ENCODE measurements around the gene GRB7.
"Not testable (repeated sequence)": the region's sequence is repeated elsewhere in the genome, so short reads cannot be mapped to it uniquely, and the experiment has no call there.

The GRB7 gene

DNA sequence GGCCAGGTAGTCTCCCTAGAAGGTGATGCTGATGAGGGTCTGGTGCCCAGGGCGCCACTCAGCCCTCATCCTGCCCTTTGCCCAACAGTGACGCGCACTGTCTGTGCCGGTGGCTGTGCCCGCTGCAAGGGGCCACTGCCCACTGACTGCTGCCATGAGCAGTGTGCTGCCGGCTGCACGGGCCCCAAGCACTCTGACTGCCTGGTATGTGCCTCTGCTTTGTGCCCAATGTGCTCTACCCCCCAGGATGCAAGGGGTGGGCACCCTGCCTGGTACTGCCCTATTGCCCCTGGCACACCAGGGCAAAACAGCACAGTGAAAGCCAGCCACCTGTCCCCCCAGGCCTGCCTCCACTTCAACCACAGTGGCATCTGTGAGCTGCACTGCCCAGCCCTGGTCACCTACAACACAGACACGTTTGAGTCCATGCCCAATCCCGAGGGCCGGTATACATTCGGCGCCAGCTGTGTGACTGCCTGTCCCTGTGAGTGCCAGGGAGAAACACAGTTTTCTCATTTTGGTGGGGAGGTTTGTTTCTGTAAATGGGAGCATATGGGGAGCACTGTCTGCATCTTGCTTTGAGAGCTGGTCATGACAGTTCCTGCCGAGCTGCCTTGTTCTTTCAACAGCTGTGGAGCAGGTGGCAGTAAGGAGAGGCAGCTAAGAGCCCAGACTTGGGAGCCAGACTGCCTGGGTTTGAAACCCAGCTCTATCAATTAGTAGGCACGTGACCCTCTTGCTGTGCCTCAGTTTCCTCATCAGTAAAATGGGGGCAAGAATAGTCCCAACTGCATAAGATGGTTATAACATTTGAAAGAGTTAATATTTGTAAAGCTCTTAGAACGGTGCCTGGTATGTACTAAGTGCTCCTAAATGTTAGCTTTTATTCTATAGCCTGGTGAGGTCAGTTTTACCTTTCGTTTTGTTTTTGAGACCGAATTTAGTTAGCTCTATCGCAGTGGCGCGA lies 27.5 kb upstream of the GRB7 start:
- no peak for DNase-seq

DNA sequence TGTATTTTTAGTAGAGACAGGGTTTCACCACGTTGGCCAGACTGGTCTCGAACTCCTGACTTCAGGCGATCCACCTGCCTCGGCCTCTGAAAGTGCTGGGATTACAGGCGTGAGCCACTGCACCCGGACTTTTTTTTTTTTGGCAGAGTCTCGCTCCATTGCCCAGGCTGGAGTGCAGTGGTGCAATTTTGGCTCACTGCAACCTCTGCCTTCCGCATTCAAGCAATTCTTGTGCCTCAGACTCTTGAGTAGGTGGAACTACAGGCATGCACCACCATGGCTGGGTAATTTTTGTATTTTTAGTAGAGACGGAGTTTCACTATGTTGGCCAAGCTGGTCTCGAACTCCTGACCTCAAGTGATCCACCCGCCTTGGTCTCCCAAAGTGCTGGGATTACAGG lies 26.7 kb upstream of the GRB7 start:
- not testable (repeated sequence) for DNase-seq

DNA sequence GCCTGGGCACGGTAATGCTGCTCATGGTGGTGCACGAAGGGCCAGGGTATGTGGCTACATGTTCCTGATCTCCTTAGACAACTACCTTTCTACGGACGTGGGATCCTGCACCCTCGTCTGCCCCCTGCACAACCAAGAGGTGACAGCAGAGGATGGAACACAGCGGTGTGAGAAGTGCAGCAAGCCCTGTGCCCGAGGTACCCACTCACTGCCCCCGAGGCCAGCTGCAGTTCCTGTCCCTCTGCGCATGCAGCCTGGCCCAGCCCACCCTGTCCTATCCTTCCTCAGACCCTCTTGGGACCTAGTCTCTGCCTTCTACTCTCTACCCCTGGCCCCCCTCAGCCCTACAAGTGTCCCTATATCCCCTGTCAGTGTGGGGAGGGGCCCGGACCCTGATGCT lies 25.9 kb upstream of the GRB7 start:
- no peak for DNase-seq

DNA sequence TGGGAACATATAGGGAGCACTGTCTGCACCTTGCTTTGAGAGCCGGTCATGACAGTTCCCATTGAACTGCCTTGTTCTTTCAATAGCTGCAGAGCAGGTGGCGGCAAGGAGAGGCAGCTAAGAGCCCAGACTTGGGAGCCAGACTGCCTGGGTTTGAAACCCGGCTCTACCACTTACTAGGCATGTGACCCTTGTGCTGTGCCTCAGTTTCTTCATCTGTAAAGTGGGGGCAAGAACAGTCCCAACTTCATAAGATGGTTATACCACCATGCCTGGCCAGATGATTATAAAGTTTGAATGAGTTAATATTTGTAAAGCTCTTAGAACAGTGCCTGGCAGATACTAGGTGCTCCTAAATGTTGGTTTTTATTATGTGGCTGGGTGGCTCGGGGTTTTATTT lies 23.5 kb upstream of the GRB7 start:
- DNase-seq = no peak

DNA sequence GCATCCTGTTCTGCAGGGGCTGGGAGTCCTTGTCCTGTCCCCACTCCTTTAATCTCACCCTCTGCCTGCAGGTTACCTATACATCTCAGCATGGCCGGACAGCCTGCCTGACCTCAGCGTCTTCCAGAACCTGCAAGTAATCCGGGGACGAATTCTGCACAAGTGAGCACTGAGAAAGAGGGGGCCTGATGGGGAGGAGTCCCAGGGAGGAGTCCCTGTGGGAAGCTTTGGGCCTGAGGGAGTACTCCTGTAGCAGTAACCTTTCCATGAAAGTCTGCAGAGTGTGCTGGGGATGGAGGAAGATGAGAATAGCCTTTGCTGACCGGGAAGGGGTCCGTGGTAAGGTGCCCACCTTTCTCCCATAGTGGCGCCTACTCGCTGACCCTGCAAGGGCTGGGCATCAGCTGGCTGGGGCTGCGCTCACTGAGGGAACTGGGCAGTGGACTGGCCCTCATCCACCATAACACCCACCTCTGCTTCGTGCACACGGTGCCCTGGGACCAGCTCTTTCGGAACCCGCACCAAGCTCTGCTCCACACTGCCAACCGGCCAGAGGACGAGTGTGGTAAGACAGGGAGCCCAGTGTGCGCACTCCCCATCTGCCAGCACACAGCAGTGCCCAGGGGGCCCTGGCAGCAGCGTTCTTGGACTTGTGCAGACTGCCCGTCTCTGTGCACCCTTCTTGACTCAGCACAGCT lies 22.2 kb upstream of the GRB7 start:
- no peak for DNase-seq

DNA sequence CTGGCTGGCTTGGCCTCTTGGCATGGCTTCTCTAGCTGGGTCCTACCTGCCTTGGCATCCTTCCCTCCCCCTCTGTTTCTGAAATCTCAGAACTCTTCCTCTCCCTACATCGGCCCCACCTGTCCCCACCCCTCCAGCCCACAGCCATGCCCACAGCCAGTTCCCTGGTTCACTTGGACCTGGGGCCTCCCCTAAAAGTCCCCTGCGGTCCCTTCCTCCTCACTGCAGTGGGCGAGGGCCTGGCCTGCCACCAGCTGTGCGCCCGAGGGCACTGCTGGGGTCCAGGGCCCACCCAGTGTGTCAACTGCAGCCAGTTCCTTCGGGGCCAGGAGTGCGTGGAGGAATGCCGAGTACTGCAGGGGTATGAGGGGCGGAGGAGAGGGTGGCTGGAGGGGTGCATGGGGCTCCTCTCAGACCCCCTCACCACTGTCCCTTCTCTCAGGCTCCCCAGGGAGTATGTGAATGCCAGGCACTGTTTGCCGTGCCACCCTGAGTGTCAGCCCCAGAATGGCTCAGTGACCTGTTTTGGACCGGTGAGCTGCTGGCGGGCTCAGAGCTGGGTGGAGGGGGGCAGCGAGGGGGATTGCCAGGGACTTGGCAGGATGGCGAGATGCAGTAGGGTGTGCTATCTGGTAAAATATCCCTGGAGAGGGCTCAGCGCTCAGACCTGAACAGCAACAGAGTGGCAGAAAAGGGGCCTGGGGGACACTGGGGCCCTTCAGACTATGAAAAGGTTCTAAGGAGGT lies 21.5 kb upstream of the GRB7 start:
- DNase-seq = no peak

DNA sequence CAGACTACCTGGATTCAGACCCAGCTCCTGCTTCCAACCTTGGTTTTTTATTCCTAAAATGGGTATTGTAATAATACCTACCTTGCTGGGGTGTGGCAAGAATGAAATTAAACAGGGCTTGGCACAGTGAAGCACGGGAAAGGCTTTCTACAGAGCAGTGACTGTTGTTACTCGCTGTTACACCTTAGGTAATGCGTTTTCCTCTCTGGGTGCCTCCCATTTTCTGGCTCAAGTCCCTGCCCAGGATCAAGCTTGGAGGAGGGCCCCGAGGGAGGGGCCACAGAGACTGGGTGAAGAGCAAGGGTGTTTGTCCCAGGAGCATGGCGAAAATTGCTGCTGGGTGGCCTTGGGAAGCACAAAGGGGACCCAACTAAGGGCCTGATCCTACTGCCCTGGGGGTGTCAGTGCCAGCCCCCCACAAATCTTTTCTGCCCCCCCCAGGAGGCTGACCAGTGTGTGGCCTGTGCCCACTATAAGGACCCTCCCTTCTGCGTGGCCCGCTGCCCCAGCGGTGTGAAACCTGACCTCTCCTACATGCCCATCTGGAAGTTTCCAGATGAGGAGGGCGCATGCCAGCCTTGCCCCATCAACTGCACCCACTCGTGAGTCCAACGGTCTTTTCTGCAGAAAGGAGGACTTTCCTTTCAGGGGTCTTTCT lies 20.7 kb upstream of the GRB7 start:
- DNase-seq = no peak

DNA sequence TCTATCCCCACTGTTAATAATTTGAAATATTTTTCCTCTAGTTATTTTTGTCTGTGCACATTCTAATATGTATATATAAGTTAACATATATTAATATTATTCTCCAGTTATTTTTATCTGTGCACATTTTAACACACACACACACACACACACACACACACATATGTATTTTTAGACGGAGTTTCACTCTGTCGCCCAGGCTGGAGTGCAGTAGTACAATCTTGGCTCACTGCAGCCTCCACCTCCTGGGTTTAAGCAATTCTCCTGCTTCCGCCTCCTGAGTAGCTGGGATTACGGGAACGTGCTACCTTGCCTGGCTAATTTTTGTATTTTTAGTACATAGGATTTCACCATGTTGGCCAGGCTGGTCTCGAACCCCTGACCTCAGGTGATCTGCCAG lies 20.1 kb upstream of the GRB7 start:
- DNase-seq = no peak

DNA sequence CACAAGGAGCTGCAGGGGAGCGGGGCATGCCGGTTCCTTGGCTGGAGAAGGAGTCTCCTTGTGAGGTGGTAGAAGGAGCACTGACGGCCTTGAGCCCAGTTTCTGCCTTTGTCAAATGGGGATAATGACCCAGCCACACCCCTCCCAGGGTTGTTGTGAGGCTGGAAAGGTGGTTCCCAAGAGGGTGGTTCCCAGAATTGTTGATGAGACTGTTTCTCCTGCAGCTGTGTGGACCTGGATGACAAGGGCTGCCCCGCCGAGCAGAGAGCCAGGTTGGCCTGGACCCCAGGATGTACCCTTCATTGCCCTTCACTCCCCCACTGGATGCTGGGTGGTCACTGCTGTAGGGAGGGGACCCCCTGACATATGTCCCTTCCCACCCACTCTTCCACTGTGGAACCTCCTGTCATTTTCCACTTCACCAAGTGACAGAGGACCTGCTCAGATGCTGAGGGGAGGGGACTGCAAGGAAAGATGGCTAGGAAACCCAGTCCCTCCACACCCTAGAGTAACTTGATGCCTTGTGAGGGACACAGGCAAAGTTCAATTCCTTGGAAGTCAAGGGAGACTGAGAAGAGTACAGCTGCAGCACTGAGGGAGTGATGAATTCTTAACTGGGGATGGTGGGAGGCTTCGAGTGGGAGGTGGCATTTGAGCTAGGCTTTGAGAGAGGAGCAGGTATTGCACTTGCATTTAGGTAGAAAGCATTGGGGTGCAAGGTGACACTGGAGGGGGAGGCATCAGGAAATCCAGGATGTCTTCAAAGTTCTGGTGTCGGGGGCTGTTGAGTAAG lies 18.0 kb upstream of the GRB7 start:
- DNase-seq = no peak

DNA sequence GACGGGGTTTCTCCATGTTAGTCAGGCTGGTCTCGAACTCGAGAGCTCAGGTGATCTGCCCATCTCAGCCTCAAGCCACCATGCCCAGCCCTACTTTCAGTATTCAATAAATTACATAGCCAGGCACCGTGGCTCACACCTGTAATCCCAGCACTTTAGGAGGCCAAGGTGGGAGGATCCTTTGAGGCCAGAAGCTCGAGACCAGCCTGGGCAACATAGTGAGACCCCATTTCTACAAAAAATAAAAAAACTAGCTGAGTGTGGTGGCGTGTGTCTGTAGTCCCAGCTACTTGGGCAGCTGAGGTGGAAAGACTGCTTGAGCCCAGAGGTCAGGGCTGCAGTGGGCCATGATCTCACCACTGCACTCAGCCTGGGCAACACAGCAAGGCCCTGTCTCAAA lies 15.6 kb upstream of the GRB7 start:
- DNase-seq = no peak

DNA sequence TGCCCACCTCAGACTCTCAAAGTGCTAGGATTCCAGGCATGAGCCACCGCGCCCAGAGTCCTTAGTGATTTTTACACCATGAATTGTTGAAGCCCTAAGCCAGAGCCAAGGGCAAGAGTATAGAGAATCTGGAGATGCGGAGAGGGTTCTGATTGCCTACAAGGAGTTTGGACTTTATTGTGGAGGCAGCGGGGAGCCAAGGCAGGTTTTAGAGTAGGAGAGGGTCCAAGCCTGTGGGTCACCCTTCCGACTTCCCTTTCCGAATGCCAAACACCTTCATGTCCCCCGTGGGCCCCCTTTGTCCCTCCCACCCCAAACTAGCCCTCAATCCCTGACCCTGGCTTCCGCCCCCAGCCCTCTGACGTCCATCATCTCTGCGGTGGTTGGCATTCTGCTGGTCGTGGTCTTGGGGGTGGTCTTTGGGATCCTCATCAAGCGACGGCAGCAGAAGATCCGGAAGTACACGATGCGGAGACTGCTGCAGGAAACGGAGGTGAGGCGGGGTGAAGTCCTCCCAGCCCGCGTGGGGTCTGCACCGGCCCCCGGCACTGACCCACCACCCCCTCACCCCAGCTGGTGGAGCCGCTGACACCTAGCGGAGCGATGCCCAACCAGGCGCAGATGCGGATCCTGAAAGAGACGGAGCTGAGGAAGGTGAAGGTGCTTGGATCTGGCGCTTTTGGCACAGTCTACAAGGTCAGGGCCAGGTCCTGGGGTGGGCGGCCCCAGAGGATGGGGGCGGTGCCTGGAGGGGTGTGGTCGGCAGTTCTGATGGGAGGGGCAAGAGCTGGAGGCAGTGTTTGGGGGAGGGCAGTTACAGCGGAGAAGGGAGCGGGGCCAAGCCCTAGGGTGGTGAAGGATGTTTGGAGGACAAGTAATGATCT lies 14.5 kb upstream of the GRB7 start:
- no peak for DNase-seq

DNA sequence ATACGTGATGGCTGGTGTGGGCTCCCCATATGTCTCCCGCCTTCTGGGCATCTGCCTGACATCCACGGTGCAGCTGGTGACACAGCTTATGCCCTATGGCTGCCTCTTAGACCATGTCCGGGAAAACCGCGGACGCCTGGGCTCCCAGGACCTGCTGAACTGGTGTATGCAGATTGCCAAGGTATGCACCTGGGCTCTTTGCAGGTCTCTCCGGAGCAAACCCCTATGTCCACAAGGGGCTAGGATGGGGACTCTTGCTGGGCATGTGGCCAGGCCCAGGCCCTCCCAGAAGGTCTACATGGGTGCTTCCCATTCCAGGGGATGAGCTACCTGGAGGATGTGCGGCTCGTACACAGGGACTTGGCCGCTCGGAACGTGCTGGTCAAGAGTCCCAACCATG lies 13.0 kb upstream of the GRB7 start:
- no peak for DNase-seq

DNA sequence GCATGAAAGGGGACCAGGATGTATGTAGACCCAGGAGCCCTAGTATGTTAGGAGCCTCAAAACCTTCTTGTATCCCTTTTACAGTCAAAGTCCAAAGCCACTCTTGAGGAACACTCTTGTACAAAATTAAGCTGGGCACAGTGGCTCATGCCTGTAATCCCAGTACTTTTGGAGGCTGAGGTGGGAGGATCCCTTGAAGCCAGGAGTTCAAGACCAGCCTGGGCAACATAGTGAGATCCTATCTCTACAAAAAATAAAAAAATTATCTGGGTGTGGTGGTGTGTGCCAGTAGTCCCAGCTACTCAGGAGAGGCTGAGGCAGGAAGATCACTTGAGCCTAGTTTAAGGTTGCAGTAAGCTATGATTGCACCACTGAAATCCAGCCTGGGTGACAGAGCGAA lies 11.8 kb upstream of the GRB7 start:
- DNase-seq = not testable (repeated sequence)

DNA sequence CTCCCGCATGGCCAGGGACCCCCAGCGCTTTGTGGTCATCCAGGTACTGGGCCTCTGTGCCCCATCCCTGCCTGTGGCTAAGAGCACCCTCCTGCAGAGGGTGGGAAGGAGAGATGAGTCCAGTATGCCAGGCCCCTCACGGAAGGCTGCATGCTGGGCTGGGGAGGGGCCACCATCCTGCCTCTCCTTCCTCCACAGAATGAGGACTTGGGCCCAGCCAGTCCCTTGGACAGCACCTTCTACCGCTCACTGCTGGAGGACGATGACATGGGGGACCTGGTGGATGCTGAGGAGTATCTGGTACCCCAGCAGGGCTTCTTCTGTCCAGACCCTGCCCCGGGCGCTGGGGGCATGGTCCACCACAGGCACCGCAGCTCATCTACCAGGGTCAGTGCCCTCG lies 11.1 kb upstream of the GRB7 start:
- DNase-seq = no peak

DNA sequence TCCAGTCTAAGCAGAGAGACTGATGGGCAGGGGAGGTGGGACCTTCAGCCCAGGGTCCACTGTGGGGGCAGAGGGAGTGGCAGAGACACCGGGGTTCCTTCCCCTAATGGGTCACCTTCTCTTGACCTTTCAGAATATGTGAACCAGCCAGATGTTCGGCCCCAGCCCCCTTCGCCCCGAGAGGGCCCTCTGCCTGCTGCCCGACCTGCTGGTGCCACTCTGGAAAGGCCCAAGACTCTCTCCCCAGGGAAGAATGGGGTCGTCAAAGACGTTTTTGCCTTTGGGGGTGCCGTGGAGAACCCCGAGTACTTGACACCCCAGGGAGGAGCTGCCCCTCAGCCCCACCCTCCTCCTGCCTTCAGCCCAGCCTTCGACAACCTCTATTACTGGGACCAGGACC lies 10.2 kb upstream of the GRB7 start:
- no peak for DNase-seq

DNA sequence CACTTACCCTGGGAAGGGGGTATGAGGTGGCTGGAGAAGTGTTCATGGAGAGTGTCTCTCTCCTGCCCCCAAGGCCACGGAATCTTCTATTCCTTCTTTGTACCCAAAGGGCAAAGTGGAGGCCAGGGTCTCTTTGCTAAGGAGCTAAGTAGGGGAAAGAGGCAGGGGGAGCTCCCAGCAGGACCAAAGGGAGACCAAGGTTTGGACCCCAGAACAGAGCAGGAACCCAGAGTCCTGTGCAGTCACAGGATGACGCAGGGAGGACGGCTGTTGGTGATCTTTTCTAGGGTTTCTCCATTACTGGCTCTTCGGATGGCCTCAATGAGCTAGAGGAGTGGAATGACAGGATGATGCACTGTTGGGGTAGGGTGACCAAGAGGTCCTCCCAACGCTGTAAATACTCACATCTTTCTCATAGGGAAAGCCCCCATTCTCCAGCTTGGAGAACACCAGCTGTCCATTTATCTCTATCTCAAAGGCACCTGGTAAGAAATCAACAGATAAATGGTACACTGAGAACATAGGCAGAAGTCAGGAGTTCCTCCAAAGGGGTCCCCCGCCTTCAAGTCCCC lies 8.4 kb upstream of the GRB7 start:
- no peak for DNase-seq

DNA sequence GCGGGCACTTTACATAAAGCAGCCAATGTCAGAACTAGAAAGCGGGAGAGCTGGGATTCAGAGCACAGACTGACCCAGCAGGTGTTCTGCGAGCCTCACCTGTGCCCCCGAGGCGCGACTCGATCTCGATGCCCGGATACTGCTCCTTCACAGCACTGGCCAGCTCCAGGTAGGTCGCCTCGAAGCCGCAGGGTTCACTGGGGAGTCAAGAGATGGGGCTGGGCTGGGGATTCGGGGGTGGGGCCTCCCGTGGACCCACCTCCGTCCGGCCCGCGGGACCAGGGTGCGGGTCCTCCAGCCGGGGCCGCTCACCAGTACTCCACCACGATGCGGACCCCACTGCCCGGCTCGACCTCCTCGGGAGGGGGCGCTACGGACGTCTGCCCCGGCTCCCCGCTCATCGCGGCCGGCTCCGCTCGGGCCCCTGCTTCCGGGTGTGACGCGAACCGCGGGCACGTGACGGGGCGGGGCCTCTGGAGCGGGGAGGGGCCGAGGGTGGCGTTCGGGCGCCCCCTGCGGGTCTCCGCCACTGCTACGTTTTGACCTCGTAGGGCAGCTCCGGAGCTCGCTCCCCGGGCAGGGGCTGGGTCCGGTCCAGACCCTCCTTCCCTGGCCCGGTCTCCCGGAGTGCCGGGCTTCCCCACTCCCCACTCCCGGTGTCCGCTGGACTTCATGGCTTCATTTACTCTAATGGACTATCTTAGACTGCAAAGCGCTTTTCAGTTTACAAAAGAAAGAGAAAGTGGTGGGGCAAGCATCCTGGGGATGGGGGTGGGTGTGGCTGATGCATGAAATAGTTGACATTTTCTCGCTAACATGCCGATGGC lies 7.4 kb upstream of the GRB7 start, which contains the start of gene MIEN1:
TSS of gene MIEN1 (minus strand) at position 438 of the 827 bp plus-strand sequence. CDS start at position 401, 37 bp downstream.
- peak; percentile 83 for DNase-seq

DNA sequence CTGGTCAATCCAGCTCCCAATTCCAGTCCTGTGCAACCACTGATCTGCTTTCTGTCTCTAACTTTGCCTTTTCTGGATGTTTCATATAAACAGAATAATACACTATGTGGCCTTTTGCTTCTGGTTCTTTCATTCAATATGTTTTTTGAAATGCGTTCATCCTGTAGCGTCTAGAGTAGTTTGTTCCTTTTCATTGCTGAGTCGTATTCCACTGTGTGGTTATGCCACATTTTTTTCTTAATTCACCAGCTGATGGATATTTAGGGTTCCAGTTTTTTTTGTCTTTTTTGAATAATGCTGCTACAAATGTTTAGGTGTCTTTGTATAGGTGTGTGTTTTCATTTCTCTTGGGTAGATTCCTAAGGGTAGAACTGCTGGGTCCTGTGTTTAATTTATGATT lies 5.2 kb upstream of the GRB7 start:
- DNase-seq = no peak

DNA sequence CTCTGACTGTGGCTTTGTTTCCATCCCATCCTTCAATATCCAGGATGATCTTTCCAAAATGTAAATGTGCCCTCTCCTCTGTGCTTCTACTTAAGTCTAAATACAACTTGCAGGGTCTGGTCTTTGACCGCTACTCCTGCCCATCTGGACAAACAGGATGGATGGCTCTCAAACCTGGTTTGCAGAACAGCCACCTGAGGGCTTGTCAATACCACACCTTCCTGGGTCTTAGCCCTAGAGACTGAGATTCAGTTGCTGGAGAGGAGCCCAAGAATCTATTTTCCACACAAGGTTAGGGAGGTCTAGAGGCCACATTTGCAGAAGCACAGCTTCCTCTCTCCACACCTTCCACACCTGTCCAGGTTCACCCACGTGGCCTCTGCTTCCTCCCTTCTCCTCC lies 1.9 kb upstream of the GRB7 start:
- DNase-seq = no peak

All from NCI-H1092 (cell line).